ENCODE measurements around the gene INSRR. TPM values are rescaled to one million over a fixed set of nuclear protein-coding genes. Genes with fewer than 3 reads are reported as not detected.

Gene INSRR
- total RNA-seq, 1 donor from 2014 or later: 0.41 TPM

GRCh38 chr1:156886583-156887281, 27.8 kb upstream of the INSRR start:
- no peak for TF ChIP-seq CTCF (IDR thresholded peaks at IDR 0.05; ENCODE audit: borderline replicate concordance)
- Histone ChIP-seq H3K9me3 (replicated peaks) (no peaks in the 10 kb centered on the region), H3K4me3 (no peak overlapping the region), H3K27ac (replicated peaks) (no peak overlapping the region), H3K4me1 (no peaks in the 10 kb centered on the region), H3K36me3 (no peaks in the 10 kb centered on the region), H3K27me3 (ENCODE audit: low read depth) (peaks cover 58% of the 10 kb centered on the region)
- intact Hi-C loops (cut with micrococcal nuclease): no loop called here
- DNase-seq: no peak

DNA sequence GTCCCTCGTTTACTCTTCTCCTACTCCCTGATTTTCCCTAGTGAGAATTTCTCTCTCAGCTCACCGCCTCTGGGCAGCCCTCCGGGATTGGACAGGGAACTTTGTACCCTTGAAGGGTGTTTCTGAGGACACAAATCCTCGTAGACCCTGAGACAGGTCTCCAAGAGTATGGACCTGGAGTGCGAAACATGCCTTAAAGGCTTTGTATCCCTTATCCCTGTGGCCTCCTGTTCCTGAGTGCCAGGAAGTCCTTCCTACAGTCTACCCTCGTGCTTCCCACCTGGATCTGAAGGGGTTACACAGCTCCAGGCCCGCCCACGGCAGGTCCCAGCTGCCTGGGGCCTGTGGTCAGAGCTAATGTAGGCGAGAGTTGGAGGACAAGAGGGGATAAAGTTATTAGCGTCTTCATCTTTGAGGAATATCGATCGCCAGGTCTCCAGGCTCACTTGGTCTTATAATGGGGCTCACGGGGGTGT, 27.0 kb upstream of the INSRR start:
- Histone ChIP-seq H3K27me3 (ENCODE audit: low read depth) (peaks cover 66% of the 10 kb centered on the region), H3K36me3 (no peaks in the 10 kb centered on the region), H3K9me3 (replicated peaks) (no peaks in the 10 kb centered on the region), H3K4me1 (no peaks in the 10 kb centered on the region), H3K4me3 (no peak overlapping the region), H3K27ac (replicated peaks) (no peak overlapping the region)
- no peak for TF ChIP-seq CTCF (IDR thresholded peaks at IDR 0.05; ENCODE audit: borderline replicate concordance)
- DNase-seq: no peak
- intact Hi-C loops (cut with micrococcal nuclease): no loop called here

DNA sequence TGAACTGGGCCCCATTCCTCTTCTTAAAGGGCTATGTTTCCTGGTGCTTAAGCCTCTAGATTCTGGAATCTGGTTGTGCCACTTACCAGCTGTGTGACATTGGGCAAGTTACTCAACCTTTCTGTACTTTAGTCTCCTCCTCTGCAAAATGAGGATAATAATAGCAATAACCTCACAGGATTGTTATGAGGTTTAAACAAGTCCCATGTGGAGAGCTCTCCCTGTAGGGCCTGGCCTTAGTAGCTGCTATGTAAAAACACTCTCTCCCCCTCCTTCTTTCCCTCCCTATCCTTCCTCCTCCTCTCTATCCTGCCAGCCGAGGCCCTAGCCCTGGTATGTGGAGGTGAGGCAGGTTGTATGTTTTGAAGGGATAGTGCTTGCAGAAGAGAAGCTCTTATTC, 26.4 kb upstream of the INSRR start:
- no peak for DNase-seq
- intact Hi-C loops (cut with micrococcal nuclease): no loop called here
- H3K4me3 ChIP-seq: no peak overlapping the region
- no peaks in the 10 kb centered on the region for H3K4me1 ChIP-seq
- H3K9me3 ChIP-seq (replicated peaks): no peaks in the 10 kb centered on the region
- no peak overlapping the region for H3K27ac ChIP-seq (replicated peaks)
- H3K27me3 ChIP-seq (ENCODE audit: low read depth): peaks cover 72% of the 10 kb centered on the region
- no peaks in the 10 kb centered on the region for H3K36me3 ChIP-seq
- no peak for TF ChIP-seq CTCF (IDR thresholded peaks at IDR 0.05; ENCODE audit: borderline replicate concordance)

DNA sequence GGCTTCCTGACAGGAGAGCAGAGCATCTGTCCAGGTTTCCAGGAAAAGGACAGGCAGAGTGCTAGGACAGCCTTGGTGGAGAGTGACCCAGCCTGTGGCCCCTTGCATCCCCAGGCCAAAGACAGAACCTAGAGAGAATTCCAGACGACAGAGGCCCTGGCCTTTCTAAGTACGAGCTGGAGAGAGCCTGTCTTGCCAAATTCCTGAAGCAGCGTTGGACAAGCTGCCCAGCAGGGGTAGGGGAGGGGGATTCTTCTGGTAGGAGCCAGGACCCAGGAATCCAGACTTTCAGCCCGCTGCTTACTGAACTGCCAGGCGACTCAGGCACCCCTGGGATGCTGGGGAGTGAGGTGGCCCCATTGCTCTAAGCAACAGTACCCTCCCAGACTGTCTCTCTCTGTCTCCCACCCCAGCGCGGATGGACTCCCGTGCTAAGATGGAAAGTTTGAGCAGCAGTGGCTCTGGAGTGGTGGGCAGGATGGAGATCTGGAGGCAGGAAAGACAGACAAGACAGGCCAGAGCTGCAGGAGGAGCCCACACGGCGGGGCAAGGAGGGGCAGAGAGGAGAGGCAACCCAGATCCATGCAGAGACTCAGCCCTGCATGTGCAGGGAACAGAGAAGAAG, 25.8 kb upstream of the INSRR start:
- DNase-seq: no peak
- Histone ChIP-seq H3K4me1 (no peaks in the 10 kb centered on the region), H3K36me3 (no peaks in the 10 kb centered on the region), H3K27me3 (ENCODE audit: low read depth) (peaks cover 78% of the 10 kb centered on the region), H3K9me3 (replicated peaks) (no peaks in the 10 kb centered on the region), H3K4me3 (no peak overlapping the region), H3K27ac (replicated peaks) (no peak overlapping the region)
- no peak for TF ChIP-seq CTCF (IDR thresholded peaks at IDR 0.05; ENCODE audit: borderline replicate concordance)
- intact Hi-C loops (cut with micrococcal nuclease): no loop called here

- intact Hi-C loops (cut with micrococcal nuclease): no loop called here
- DNase-seq: no peak
Observed at GRCh38 chr1:156883919-156884318, 25.0 kb upstream of the INSRR start.

More at GRCh38 chr1:156883919-156884318, 25.0 kb upstream of the INSRR start:
- Histone ChIP-seq H3K27me3 (ENCODE audit: low read depth) (peaks cover 82% of the 10 kb centered on the region), H3K9me3 (replicated peaks) (no peaks in the 10 kb centered on the region), H3K4me1 (no peaks in the 10 kb centered on the region), H3K27ac (replicated peaks) (no peak overlapping the region), H3K4me3 (no peak overlapping the region), H3K36me3 (no peaks in the 10 kb centered on the region)
- no peak for TF ChIP-seq CTCF (IDR thresholded peaks at IDR 0.05; ENCODE audit: borderline replicate concordance)
